GM18858 (cell line): ENCODE measurements around the gene PSD4.

Experiments
- ATAC-seq: cut with Tn5 transposase; IDR thresholded peaks from one replicate; pipeline ENCODE4 v1.9.1; 2021; ENCODE audit not compliant: unreplicated experiment

Gene PSD4

DNA sequence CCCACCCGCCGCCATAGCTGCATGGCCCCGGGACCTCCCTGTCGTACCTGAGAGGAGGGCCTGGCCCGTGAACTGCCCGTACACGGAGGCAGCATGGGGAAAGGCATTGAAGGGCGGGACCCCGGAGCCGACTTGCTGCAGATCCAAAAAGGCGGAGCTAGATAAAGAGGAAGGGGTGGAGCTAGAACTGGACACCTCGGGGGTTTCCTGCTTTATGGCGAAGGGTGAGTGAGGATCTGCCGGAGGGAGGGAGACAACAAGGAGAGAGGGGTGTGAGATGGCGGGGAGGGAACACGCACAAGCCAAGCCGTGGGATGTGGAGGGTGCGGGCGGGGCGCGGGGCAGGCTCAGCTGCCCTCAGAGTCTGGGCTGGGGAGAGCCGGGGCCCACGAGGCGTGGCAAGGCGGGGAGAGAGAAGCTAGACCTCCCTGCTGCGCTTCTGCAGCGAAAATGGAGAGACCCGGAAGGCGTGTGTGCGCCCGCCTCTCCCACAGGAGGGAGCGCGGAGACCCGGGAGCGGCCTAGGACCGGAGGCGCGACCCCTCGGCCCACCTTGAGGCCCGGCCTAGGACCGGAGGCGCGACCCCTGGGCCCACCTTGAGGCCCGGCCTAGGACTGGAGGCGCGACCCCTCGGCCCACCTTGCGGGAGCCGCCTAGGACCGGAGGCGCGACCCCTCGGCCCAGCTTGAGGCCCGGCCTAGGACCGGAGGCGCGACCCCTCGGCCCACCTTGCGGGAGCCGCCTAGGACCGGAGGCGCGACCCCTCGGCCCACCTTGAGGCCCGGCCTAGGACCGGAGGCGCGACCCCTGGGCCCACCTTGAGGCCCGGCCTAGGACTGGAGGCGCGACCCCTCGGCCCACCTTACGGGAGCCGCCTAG, 61.8 kb downstream of the PSD4 start:
- peak; percentile 71 for ATAC-seq

DNA sequence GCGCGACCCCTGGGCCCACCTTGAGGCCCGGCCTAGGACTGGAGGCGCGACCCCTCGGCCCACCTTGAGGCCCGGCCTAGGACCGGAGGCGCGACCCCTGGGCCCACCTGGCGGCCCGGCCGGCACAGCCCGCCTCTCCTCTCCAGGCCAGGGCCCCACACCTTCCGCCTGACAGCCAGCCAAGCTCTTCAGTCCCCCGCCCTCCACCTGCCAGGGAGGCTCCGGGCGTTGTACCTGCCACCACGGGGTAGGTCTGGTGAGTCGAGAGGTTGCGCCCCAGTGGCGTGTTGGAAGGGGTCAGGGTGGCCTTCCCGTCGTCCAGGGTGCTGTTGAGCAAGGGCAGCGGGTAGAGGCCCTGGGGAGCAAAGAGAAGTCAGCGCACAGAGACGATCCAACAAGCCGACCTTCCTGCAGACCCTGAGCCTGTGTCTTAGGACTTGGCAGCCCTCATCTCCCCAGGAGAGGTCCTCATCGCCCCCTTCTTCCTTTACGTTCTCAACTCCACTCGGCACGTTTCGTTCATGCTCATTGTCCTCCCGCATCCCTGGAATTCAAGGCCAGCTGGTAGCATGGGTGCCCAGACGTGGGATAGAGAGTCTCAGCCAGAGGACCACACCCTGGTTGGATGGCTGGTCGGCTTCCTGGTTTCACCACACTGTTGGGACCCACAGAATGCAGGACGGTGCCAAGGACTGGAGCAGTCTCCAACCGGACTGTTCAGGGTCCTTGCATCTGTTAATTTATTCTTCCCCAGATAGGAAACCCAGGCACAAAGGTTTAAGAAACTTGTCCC, 62.8 kb downstream of the PSD4 start:
- ATAC-seq, result no peak

DNA sequence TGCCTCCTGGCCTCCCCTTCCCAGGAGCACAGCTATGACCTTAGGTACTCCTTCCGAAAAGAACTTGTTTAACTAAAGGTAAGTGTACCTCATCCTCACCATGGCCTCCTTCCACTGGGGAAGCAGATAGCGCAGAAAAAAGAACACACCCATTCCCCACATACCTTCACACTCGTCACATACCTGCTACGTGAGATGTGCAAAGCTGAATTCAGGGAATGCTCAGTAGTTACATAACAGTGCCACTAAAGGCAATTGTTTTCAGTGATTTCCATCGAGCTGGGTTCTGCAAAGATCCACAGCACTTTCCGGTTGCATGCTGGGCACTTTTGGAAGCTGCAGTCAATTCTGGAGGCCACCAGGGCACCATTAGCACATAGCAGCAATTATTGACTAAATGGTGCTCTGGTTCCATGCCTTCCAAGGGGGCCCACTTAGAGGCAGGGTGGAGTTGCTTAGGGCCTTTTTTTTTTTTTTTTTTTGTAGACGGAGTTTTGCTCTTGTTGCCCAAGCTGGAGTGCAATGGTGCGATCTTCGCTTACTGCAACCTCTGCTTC, 63.9 kb downstream of the PSD4 start:
- ATAC-seq, result no peak

DNA sequence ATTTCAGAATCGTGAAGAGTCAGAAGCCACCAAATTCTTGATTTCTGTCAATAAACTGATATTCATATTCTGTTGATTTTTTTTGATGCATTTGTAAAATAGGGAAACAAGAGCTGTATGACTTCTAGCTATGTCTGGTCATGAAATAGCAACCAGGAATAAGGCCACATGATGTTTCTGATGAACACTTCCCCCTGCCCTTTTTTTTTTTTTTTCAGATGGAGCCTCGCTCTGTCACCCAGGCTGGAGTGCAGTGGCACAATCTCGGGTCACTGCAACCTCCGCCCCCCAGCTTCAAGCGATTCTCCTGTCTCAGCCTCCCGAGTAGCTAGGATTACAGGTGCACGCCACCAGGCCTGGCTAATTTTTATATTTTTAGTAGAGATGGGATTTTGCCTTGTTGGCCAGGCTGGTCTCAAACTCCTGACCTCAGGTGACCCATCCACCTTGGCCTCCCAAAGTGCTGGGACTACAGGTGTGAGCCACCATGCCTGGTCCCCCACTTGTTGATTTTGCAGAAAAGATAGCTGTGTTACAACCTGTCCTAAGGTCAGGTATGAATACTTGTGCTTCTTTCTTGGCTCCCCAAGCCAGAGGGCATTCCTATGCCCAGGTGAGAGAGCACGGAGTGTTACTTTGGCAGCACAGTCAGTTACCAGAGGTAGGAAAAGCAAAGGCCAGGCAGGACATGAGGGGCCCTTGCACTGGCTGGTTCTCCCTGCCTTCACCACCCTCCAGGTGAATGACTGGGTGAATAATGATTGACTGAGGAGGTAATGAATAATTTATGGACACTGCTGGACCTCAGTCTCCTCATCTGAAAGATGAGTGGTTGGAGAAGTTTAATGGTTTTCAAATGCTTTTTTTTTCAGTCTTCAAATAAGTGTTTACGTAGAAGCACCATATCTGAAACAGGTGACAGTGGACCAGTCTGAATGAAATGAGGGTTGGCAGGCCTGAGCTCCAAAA, 65.4 kb downstream of the PSD4 start:
- no peak for ATAC-seq

DNA sequence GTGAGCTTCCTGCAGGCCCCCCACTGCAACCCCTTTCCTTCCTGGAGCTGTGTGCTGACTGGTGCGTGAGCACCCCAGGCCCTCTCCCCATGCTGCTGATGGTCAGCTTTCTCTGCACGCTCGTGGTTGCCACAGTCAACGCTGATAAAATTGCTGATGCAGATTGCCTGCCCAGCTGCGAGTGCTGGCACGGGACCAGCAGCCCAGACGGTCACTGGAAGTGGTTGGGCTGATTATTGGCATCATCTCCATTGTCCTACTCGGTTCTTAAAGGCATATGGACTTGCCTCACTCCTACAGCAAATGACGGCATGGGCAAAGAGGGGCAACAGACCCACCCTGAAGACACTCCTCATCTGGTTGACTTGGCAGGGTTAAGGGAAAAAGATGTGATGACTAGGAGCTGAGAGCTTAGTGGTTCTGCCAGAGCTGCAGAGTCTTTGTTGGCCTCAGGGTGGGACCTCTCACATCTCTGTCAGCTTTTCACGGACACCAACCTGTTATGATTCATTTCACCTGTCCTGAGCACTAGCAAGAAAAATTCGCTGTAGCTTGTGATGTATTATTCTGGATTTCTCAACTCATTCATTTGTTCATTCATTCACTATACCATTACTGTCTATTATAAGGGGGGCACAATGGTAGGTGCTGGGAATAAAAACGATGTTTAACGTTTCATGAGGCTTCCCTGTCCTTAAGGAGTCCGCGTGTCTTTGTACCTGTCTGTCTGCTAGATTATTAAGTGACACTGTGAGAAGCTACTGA, 66.6 kb downstream of the PSD4 start:
- ATAC-seq, result no peak

DNA sequence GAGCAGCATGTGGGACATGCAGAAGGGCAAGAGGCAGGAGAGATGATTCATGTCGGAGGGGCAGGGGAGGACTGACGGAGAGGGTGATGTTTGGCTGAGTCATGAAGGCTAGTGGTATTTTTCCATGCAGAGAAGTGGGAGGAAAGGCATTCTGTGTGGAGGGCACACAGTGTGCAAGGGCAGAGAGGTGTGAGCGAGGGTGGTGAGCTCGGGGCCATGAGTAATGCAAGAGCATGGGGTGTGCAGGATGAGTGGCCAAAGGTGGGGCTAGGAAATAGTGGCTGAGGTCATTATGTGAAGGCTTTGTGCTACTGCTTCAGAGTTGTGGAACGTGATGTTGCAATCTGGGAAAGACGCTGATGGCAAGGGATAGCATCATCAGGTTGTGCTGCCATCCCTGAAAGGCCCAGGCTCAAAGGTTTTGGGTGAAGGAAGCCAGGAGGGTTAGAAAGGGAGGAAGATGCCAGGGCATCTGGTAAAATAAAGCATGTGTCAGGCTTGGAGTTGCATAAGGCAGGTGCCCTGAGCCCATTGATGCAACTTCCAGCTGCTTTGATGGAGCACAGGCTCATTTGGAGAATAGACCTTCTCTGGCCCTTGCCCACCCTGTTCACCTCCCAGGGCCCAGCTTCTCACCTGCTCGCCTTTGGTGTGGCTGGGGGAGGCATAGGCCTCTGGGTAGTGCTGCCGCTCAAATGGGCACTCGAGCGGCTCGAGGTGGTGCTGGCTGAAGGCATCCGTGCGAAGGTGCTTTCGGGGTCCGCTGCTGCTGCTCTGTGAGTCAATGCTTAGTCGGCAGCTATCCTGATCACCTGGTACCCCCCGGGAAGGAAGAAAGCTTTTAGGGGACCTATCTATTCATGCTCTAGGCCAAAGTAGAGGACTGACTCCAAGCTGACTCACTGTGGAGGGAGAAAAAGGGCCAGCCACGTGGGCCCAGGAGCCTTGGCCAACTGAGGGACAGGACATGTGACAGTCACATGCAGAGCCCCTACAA, 67.4 kb downstream of the PSD4 start:
- no peak for ATAC-seq

DNA sequence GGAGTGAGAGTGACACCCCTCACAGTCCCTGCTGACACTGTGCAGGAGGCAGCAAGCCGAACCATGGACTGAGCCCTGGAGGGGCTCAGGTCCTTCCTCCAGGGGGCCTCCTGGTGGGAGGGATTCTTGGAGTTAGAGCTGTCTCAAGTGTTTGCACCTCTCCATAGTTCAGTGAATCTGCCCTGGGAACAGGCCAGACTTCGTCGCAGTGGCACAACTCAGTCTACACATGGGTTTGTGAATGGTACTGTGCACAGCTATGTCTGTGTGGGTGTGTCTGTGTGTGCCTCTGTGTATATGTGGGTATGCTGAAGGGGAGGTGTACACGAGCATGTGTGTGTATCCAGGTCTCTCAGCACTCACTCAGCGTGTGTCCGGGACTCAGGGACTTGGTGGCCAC, 68.6 kb downstream of the PSD4 start:
- ATAC-seq, result no peak

DNA sequence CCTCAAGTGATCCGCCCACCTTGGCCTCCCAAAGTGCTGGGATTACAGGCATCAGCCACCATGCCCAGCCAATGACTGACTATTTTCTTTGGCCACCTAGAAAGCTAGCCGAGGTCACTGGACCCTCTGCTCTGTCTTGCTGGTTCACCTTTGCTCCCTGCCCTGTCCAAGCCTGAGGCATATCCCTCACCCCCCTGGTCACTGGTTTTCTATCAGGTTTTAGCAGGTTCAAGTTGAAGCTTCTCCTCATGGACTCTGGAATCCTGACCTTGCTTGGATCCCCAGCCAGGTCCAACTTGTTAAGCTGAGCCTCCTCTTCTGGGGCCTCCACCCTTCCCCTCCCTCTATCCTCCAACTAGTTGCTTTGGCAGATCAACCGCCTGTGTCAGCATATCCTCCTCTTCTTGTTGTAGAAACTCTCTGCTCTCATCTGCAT, 71.5 kb downstream of the PSD4 start:
- no peak for ATAC-seq

DNA sequence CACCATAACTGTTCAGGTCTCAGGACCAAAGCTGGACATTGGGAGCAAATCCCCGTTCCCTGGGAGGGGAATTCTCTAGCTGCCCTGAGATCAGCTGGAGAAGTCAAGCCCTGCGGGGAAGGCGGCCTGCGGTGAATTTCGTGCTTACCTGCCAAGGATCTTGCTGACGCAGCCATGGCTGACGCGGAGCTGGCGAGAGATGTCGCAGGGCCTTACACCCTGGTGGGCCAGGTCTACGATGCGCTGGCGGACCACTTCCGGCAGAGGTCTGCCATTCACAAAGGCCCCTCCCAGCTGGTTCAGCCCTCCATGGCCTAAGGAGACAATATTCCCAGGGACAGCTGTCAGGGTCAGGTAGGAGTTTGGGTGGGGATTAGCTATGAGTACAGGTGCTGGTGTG, 72.8 kb downstream of the PSD4 start:
- ATAC-seq, result no peak

DNA sequence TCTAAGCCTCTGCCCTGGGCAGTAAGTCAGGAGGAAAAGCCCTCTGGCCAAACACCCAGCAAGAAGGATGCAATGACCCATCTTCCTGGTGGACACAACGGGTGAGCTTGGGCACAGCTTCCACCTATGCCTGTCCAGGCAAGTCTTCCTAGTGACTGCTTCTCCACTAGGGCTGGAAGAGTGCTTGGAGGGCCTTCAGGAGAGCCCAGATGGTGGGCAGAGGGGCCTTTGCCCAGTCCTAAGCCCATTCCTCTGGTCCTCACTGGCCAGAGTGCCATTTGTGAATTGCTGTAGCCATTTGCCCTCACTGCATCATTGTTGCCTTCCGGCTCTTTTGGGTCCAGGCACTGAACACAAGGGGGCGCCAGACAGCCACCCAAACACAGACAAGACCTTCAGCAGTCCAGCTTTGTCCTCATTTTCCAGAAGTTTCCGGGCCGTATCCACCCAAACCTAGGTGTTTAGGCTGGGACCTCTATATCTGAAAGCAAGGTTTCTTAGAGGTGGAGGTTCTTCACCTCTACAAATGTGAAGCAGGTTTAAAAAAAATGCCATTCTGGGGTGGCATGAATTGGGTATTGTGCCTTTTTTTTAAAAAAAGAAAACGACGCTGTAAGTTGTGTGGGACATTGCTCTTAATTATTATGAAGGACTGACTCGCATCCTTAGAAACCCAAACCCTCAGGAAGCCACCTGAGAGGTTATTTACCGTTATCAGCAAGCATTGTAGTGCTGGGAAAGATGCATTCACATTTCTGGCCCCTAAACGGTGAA, 75.4 kb downstream of the PSD4 start:
- ATAC-seq, result no peak

DNA sequence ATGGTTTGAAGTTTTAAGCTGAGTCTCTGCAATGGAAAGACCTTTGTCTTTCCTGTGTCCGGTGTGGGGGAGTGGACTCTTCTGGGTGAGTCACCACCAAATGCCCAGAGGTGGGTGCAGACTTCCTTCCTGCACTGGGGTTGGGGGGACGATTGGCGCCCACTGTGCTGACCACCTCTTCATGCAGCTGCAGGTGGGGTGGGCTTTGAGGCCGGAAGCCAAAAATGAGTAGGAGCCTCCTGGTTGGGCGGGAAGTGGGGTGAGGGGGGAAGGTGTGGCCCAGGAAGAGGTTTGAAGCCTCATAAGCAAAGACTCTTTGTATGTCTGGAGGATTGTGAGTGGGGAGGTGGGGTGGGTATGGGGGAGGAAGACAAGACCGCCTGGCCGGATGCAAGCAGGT, 77.3 kb downstream of the PSD4 start:
- ATAC-seq, result no peak

DNA sequence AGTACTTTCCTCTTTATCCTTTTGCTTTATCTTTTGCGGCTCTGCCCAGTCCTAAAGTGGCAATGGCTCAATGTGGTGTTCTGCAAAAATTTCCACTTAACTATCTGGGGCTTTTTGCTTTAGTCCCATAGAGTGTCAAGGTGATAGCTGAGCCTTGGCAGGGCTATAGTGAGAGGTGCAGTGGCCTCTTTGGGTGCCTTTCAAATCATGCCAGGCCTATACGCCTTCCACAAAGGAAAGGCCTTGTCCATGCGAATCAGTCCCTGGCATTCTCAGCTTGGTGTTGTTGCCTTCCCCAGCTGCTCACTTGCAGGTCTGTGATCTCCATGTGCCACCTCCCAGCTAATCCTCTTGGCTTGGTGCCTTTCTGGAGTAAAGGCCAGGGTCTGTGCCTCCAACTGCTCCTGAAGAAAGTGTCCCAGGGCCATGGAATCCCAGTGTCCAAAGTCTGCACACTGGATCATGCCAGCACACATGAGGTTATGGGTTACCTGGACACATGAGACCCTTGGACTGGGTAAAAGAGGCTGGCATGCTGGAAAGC, 78.3 kb downstream of the PSD4 start:
- ATAC-seq, result no peak

DNA sequence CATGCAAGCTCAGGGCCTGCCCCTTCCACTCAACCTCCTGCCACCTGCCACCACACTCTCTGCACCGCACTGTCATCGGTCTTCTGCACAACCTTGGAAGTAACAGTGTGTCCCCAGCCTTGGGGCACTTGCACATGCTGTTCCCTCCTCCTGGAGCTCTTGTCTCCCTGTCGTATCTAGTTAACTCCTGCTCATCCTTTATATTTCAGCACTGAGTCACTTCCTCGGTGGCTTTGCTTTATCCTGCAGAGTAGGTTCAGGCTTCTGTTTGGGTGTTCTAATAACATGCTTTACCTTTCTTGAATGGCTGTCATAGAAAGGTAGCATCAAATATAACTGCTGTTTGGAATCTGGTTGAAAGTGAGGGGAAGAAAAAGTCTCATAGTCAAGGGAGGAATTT, 79.7 kb downstream of the PSD4 start:
- no peak for ATAC-seq

DNA sequence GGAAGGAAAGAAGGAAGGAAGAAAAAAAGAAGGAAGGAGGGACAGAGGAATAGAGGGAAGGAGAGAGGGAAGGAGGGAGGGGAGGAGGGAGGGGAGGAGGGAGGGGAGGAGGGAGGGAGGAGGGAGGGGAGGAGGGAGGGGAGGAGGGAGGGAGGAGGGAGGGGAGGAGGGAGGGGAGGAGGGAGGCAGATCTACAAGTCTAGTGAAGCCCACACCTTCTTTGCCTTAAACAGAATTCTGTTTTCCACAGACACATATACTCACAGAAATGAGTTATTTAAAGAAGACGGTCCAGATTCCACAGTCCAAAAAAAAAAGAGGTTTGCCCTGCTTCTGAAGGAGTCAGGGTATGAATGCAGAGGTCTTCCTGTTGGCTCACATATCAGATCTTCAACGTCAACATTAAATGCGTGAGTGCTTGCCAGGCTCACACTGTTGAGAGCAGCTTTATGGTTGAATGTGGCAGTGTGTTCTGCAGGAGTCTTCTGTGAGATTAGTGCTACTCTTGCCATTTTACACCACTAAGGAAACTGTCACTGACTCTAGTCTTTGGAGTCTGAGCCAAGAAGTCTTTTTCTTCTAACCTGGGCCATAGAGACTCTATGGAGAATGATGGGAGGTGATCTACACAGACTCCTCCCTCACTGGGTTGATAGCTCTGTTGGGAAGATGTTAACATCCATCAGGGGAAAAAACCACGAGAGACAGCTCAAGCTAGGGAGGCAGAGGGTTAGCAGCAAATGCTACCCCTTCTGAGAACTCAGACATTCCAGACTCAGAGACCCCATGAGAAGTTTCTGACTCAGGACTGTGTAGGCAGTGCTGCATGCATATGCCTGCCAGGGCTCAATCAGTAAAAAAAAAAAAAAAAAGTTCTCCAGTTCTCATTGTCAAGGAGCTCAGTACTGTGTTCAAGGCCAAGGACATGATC, 81.6 kb downstream of the PSD4 start:
- ATAC-seq, result no peak

DNA sequence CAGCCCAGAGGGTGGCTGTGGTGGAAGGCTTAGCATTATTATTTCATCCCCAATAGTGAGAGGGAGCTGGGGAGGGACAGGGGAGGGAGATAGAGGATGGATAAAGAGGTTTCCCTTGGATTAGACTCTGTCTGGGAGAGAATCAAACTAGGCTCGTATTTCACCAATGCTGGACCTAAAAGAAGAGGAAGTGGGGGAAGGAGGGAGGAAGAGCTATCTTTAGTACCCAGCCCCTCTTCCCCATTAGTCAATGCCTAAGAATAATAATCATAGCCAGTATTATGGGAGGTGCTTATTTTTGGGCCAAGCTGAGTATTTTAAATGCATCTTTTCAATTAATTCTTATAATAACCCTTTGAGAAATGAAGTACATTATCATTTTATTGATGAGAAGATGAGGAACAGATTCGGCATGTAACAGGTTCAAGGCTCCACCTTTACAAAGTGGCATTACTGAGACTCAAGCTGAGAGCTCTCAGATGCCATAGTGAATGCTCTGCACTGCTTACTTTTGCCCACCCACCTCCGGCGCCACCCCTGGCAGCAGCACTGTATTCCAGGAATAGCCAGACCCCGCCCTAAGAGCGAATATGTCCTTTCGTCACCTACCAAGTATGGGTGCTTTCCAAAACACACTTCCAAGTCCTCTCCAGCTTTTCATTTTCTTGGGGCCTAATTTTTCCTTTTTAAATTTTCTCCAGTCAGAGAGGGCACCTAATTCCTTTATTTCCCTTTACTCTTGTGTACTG, 83.9 kb downstream of the PSD4 start:
- ATAC-seq, result no peak
